NCI-H69 (cell line): ENCODE data around the gene GRB7.

Experiments used
- DNase-seq: peaks from one replicate; lab custom pipeline; 2025; lab: John Stamatoyannopoulos, UW

Gene GRB7

DNA sequence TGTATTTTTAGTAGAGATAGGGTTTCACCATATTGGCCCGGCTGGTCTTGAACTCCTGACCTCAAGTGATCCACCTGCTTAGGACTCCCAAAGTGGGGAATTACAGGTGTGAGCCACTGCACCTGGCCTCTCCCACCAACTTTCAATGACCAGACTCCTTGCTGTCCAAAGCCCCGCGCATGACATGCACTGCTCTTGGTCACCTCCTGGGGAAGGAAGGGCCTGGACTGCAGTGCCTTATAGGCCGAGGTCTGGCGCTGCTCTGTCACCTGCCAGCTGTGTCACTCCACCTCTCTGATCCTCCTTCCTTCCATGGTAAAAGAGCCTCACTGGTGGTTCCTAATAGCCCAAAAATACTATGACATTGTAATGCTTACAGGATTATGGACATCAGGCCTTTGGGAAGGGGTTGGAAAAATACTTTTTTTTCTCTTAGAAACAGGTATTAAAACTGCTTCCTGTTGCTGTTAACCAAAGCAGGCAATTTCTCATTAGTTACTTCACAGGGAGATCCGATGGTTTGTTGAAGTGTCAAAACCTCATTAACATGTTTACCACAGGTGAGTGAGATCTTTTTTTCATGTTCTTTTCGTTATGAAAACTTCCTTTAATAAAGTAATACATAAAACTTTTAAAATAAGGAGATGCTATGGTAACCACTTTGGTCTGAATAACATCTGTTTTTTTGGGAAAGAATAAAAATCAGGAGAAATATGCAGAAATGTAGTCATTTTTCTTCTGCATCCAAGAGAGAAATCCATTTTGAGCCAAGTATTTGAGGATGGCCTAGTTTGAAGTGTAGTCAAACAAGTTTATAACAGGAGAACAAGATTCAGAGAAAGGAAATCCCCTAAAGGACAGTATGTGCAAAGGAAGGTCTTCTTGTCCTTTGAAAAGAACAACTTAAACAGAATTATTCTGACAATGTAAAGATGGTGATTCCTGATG, 35.5 kb downstream of the GRB7 start:
- DNase-seq, result no peak

DNA sequence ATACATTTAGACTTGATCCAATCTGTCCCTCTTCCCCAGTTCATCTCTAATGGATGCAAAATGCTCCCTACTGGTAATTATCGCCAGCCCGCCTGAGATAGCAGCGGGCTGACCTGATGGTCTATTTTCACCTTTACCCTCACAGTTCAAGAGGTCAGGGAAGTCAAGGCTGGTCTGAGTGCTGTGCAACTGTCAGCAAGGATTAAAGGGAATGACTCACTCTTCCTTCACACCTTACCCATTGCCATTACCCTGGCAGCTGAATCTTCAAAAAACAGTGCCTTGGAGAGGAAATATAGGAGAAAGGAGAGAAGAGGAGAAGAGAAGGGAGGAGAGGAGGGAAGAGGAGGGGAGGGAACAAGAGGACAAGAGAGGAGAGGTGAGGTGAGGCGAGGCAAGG, 36.3 kb downstream of the GRB7 start:
- DNase-seq, result no peak

DNA sequence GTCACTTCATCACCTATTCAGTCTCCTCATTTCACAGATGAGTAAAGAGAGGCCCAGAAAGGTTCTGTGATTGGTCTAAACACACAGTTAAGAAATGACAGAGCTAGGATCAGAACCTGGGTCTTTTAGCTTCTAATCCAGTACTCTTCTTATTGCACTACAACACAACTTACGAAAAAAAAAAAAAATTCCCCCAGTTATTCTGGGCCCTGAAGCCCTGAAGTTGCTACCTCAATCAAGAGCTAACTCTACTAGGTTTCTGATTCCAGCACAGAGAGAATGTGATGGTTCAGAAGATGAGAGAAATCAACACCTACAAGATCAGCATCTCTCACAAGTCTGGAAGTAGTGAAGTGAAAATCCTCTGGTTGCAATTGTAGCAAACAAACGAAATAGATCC, 37.3 kb downstream of the GRB7 start:
- no peak for DNase-seq

DNA sequence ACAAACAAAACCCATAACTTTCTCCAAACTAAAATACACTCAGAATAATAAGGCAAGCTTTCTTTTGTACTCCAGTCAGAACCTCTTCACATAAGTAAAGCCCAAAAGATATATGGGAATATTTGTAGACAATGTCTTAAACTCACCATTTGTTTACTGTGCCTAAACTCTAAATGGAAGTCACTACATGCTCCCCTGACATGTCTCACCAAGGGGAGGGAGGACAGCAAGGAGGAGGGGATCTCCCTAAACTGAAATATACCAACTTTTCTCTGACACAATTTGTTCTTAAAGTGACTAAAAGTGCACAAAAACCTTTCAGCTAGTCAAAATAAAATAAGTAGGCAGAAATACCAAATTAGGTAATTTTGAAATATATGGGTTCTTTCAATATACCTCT, 38.5 kb downstream of the GRB7 start:
- DNase-seq, result no peak

DNA sequence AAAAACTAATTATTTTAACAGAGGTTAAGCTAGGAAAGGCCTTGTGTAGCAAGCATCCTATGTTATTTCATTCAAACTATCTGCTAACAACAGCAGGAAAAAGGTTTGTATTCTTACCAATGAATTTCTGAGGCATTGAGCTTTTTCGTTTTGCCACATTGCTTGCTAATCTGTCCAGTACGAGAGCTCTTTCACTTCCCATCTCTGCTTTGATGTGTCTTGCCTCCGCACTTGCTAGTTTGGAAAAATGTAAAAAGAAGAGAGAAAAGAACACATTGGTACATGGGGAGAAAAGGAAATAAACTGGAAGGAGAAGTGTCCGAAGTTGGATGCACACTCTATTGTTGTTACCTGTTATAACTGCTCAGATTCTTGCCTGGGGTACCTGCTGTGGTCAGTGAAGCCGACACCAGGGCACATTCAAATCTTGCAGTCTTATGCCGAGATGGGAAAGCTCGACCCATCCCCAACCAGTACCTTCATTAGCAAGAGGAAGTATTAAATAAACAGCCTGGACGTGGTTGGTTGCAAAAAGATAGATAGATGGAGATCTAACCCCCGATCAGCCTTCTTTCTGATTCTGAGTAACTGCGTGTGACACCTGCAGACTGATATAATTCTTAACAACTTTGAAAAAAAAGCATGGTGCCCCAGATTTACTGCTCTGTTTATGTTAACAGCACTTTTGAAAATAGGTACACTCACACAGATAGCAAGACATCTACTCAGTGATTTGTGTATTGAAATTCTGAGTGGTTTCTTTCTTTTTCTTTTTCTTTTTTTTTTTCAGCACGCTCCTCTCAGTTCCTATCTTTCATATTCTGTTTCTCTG, 40.0 kb downstream of the GRB7 start:
- peak; percentile 9 for DNase-seq

DNA sequence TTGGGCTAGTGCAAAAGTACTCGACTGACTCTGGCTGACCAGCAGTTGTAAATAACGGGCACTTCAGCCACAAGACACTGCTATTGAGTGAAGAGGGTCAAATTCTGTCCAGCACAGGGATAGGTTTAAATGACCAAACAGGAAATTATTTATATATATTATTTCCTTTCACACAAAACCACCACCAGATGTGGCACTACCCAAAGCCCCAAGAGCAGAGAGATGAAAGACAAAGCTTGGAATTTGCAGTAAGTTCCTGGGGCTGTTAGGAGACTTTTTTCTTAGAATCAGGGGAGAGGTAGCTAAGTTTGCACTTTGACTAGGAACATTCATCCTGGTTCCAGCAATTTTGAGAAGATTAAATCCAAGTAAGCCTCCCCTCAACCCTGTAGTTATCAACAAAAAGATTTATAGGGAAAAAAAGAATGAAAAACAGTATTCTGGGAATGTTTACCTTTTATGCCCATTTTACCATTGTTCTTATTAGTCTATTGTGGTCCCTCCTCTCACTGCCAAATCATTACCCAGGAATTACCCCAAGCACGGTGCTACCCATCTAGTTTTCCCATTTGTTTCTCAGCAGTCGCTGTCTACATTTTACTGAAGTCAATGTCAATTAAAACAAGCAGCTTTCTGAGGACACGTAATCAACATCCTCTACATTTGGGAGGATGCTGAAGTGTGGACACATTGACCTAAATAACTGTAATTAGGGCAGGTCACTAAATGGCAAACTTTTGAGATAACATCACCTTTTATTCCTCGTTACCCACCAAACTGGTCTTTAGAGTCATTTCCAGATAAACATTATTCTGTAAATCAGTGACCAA, 43.5 kb downstream of the GRB7 start:
- DNase-seq, result no peak

DNA sequence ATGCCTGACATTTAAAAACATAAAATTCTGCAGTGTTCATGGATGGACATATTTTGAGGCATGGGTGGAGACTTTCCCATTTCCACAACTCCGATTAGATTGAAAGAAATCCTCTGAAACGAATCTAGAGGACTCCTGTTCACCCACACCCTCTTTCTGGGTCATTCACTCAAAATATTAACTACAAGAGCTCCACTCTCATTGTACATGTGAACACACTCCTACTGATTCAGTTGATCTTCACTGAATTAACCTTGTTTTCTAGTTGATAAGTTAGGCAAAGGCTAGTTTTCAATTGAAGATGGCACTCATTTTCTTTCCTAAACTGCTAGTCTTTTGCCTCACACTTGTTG, 44.1 kb downstream of the GRB7 start:
- DNase-seq, result no peak

DNA sequence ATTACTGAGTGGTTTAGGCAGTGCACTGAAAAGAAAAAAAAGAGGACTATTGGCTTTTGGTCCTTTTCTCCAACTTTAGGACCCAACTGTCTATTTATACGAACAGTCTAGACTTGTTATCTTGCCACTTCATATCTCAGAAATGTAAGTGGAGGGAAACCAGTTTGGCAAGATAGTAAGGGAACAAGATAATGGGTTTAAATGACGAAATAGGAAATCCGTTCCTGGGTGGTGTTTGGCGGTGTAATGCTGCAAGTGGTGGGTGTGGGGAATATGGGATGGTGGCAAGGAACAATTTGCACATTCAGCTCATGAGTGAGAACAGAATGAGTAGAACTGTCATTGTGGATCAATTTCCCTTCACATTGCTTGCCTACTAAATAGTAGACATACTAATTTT, 44.7 kb downstream of the GRB7 start:
- DNase-seq, result no peak

DNA sequence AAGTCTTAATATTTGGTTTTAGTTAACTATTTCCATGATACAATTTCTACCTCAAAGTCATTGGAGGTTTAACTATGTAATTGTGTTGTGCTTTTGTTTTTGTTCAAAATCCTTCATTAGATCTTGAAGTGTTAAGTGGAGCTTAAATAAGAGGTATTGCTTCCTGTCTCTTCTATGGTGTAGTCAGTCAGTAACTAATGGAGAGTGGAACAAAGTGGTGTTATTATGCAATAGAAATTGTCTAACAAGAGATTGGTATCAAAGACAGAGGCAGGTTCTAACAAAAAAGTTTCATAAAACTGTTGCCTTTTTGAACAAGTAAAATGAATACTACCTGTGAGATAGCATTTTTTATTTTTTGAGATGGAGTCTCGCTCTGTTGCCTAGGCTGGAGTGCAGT, 45.2 kb downstream of the GRB7 start:
- no peak for DNase-seq

DNA sequence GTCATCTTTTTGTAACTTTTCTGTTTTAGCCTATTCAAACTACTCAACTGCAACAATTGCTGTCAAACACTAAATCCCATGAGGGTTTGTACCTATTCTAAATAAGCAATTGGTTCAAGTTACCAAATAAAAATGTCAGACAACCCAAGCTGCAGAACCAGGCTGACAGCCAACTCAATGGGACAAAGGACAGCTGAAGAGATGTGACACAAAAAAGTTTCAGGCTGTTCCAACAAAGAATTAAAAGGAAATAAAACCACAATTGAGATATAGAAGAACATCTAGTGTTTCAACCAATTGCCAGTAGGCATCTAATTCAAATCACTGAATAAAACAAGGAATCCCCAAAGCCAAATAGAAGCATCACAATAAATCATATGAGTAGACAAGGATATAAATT, 49.3 kb downstream of the GRB7 start:
- DNase-seq, result peak; percentile 19

DNA sequence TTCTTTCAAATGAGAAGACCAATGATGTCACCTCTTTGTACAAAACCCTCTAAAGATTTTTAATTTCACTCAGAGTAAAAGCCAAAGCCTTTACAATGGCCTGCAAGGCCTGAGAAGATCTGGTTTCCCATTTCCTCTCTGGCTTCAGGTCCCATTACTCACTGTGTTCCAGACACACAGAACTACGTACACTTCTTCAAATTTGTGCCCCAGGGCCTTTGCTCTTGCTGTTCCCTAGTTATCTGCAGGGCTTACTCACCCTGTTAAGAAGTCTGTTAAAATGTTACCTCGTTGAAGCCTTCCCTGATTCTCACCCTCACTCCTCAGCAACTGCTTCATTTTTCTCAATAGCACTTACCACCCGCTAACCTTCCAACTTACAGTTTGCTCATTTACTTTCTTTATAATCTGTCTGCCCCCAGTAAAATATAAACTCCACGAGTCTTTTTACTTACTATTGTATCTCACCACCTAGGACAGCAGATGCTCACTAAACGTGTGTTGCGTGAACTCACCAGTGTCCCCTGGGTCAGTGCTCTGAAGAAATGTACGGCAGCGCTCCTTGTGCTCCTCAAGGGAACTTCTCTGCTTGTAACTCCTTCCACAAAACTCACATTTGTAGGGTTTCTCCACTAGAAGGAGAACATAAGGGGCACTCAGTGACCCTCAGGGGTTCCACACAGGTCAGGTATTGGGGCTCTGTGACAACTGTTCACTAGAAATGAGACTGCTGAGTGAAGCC, 50.2 kb downstream of the GRB7 start:
- DNase-seq, result no peak

DNA sequence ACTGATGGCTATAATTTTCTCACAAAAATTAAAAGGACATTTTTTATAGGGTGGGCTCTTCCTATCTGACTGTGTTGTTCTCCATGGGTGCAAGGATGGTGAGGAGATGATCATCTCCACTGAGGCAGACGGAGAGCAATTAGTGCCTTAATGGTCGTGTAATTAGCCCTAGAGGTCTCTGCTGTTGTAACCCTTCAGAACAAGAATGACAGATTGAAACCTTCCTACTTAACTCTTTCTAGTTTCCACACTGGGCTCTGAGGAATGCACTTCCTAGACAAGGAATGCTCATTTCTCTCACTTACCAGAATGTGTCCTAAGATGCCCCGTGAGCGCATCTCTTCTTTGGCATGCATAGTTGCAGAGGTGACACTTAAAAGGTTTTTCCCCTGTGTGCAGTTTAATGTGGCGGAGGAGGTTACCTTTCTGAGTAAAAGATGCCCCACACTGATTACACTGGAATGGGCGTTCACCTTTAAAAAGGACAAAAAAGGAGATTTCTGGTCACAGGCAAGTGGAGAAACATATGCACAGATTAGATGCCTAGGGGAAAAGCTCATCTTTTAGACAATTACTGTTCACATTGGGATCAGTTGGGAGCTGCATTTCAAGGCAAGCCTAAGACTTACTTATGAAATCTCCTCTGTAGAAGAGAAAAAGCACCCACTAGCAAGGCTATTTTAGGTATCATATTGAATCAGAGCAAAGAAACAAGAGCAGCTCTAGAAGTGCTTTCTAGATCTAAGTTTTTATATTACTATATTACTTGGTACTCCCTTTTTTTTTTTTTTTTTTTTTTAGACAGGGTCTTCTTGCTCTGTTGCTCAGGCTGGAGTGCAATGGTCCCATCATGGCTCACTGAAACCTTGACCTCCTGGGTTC, 53.6 kb downstream of the GRB7 start:
- peak; percentile 62 for DNase-seq

DNA sequence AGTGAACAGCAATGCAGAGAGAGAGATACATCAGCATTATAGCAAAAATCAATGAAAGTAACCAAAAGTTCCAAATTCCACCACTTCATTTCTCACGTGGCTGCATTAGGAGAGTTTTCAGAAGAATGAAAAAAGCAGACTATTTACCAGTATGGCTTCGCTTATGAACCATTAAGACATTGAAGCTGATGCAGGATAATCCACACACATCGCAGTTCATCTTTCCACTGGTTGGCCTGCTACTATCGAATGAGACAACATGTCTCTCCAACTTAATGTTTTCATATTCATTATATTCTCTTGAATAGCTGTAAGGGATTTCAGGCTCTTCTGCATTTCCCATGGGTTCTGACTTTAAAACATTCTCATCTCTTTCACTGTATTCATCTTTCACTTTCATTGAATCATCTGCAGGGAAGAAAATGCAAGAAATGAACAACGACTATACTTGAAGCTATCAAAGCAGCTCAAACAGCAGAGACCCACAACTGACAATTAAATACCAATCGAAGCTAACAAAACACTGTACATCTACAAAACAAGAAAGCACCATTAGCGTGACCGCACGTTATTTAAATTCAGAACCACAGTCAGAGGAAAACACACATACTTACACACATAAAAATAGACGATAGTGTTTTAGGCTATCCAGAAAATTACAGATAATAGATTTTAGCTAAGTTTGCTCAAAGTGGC, 54.9 kb downstream of the GRB7 start:
- no peak for DNase-seq

DNA sequence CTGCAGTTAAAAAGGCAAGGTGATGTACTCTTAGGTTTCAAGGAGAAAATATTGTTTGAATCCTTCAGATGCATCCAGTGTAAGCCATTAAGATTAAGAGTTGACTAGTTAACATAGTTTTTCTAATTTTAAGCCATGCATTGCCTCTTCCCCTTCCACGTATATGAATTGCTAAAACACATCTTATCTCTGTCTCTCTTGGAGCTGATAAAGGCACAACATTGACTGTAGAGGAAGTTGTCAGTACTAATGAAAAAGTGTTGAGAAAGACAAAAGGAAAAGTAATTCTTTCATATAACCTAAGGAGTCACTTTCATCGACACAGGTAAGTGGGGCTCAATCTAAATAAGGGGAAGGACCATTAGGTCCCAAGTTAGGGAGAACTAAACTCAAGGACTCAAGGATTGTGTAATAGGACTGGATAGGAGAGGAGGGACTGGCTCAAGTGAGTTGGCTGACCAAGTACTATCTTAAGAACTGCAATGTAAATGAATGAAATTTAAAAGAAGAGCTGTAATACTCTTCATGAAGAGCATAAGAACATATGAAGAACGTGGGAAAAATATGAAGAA, 55.6 kb downstream of the GRB7 start:
- DNase-seq, result no peak

DNA sequence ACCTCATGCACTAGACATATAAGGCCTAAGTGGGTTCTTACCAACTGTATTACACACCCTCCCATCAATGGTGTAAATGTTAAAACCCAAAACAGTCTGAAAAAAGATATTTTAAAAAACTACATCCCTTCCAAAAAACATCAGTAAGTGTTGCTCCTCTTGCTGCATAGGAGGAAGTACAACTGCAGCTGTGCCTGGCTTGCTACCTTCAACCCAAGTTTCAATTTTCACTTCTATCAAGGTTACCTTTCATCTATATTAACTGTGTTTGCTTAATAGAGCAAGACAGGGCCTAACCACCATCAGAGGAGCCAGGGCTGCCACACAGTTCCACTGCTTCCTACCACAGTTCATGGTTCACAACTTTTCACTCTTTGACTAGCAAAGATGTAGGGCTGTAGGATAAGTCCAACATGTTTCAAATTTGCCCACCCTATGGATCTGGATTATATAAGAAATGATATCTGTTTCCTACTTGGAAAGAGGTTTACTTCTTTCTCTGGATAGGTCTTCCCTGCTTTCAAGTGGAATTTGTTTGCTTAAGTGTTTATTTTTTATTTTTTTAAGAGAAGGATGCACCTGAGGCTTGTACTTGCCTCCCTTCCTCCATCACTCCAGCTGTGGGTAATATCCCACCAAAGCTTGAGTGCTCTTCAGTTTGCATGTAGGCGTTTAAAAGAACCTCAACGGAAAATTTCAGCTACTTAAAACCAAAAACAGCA, 56.7 kb downstream of the GRB7 start:
- no peak for DNase-seq
